ENCODE measurements around the gene FBF1. TPM values are rescaled to one million over a fixed set of nuclear protein-coding genes. Genes with fewer than 3 reads are reported as not detected.

FBF1 gene
- total RNA-seq, 1 experiment from 2014 or later: 8.3 TPM

GRCh38 chr17:75896415-75897159 is 44.3 kb downstream of the FBF1 start, which contains the start of gene TRIM65:
Gene TRIM65, minus strand, starts transcription at chr17:75896951. Its CDS starts 14 bp downstream, at chr17:75896937.
- no CpG with 5 or more reads among the region's 102 CpGs for WGBS (ENCODE audit: extremely low coverage, insufficient read length, low lambda C conversion rate)
- Histone ChIP-seq H4K8ac (replicated peaks; ENCODE audit: insufficient read length, low read depth, low read length) (no peak within 1 kb of the TSS), H2BK12ac (ENCODE audit: insufficient read length, low read depth, low read length) (no peak within 1 kb of the TSS), H3K9me3 (ENCODE audit: control insufficient read depth, low read depth, low read length) (no peaks in the 10 kb centered on the region), H2BK15ac (ENCODE audit: low read depth, low read length) (no peak within 1 kb of the TSS), H2BK120ac (ENCODE audit: low read depth, low read length, poor library complexity, severe bottlenecking) (no peak within 1 kb of the TSS), H3K23ac (ENCODE audit: insufficient read length, low read depth, low read length) (no peak within 1 kb of the TSS), H3K9ac (ENCODE audit: extremely low read depth, insufficient read length, low read length) (peak within 1 kb of the TSS; percentile 52), H3K27ac (ENCODE audit: insufficient read length, low read depth, low read length) (no peak within 1 kb of the TSS), H2BK5ac (ENCODE audit: insufficient read length, low read length) (no peak within 1 kb of the TSS), H4K20me1 (ENCODE audit: control insufficient read depth, insufficient read depth, insufficient read length) (no peaks in the 10 kb centered on the region), H3K79me2 (ENCODE audit: insufficient read depth, low read length) (no peaks in the 10 kb centered on the region), H3K56ac (ENCODE audit: insufficient read length, low read depth, low read length) (no peak within 1 kb of the TSS), H3K4me2 (ENCODE audit: insufficient read depth, insufficient read length, low read length) (peak within 1 kb of the TSS; percentile 63), H3K79me1 (ENCODE audit: insufficient read depth, low read depth, low read length, poor library complexity, severe bottlenecking) (no peaks in the 10 kb centered on the region), H3K14ac (ENCODE audit: insufficient read depth, low read length) (peak within 1 kb of the TSS; percentile 74; the same call in 1 of the 2 replicates), H3K27me3 (ENCODE audit: insufficient read depth, low read length) (no peaks in the 10 kb centered on the region), H3T11ph (ENCODE audit: low read length) (no peak within 1 kb of the TSS), H2AFZ (ENCODE audit: low read length) (no peak within 1 kb of the TSS), H4K5ac (ENCODE audit: insufficient read length, low read depth, low read length) (no peak within 1 kb of the TSS), H3K4me1 (ENCODE audit: insufficient read depth, low read length) (no peaks in the 10 kb centered on the region; the same call in 1 of the 2 replicates), H3K23me2 (ENCODE audit: insufficient read length, low read depth, low read length, poor library complexity, severe bottlenecking) (peaks cover 8% of the 10 kb centered on the region), H2AK5ac (ENCODE audit: insufficient read length, low read length) (no peak within 1 kb of the TSS), H3K4ac (ENCODE audit: low read depth, low read length) (no peak within 1 kb of the TSS), H3K18ac (ENCODE audit: insufficient read length, low read depth, low read length) (peak within 1 kb of the TSS; percentile 66), H4K91ac (ENCODE audit: insufficient read length, low read depth, low read length) (no peak within 1 kb of the TSS), H2BK20ac (ENCODE audit: low read depth, low read length, poor library complexity, severe bottlenecking) (no peak within 1 kb of the TSS)
- H3K27ac Mint-ChIP-seq: peak within 1 kb of the TSS; percentile 61 to 76 (median 70); a peak in 6 of 7 replicates
- H3K4me3 Mint-ChIP-seq: peak within 1 kb of the TSS; percentile 76 to 84
- no peaks in the 10 kb centered on the region for H3K9me3 Mint-ChIP-seq
- H3K4me1 Mint-ChIP-seq: peaks cover 25 to 28% of the 10 kb centered on the region in 2 experiments
- H3K27me3 Mint-ChIP-seq (ENCODE audit: low read depth): no peaks in the 10 kb centered on the region; the same call in 1 of the 2 replicates
- TF ChIP-seq CTCF (conservative IDR thresholded peaks at IDR 0.05): no peak
- peaks cover 9 to 45% (median 34%) of the 10 kb centered on the region in 3 experiments for H3K36me3 Mint-ChIP-seq (ENCODE audit: insufficient read depth in 1 of 3, low read depth in 3 of 3)
- peak; percentile 88 for DNase-seq

Measured in H9 (cell line).